GM21447 (cell line): ENCODE data around the gene RBM28.

Experiments used
- ATAC-seq: cut with Tn5 transposase; IDR thresholded peaks from one replicate; pipeline ENCODE4 v1.9.1; 2021; ENCODE audit not compliant: unreplicated experiment

The RBM28 gene

DNA sequence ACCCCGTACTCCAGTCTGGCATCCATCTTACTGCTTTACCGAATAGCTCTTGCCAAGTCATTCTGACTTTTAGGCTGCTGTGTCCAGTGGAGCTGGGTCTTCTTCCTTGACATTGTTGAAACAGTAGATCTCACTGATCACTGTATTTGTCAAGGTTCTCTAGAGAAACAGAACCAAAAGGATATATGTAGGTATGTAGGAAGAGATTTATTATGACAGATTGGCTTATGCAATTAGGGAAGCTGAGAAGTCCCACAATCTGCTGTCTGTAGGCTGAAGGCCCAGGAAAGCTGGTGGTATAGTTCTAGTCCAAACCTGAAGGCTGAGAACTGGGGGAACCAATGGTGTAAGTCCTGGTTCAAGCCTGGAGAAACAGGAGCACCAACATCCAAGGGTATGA lies 29.9 kb upstream of the RBM28 start:
- no peak for ATAC-seq

DNA sequence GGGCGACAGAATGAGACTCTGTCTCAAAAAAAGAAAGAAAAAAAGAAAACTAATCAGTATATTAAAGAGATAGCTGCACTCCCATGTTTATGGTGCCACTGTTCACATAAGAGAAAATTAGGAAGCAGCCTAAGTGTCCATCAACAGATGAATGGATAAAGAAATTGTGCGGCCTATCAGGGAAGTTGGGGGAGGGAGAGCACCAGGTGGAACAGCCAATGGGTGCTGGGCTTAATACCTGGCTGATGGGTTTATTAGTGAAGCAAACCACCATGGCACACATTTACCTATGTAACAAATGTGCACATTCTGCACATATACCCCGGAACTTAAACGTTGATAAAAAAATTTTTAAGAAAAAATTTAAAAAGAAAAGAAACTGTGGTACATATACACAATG lies 26.8 kb upstream of the RBM28 start:
- no peak for ATAC-seq

DNA sequence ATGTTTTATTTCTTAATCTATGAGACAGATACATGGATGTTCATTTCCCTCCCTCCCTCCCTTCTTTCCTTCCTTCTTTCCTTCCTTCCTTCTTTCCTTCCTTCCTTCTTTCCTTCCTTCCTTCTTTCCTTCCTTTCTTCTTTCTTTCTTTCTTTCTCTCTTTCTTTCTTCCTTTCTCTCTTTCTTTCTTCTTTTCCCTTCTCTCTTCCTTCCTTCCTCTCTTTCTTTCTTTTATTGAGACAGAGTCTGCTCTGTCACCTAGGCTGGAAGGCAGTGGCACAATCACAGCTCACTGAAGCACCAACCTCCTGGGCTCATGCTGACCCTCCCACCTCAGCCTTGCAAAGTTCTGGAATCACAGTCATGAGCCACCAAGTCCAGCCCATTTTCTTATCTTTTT lies 23.3 kb upstream of the RBM28 start:
- no peak for ATAC-seq

DNA sequence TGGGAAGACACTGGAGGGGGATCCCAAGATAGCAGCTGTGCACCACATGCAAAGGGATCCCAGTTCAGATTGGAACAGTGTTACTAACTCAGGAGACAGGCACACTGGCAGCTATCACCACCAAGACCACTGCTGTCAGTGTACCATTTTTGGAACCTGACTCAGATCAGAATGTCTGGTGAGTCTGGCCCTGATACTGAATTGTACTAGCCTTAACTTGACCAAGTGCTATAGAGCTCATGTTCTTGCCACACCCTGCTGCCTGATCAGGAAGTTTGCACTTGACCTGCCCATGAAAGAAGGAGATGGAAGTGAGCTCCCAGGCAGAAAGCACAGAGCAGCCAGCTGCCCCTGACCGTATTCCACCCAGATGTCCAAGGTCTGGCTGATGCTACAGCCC lies 22.6 kb upstream of the RBM28 start:
- no peak for ATAC-seq

DNA sequence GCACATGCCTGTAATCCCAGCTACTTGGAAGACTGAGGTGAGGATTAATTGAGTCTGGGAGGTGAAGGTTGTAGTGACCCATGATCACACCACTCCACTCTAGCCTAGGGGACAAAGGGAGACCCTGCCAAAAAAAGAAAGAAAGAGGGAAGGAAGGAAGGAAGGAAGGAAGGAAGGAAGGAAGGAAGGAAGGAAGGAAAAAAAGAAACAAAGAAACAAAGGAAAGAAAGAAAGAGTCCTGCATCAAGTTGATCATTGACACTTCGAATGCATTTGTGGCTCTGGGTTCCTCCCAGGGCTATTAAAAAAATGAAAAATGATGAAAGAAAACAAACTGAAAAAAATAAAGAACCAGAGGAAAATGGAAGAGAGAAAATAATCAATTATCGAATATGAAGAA lies 21.7 kb upstream of the RBM28 start:
- no peak for ATAC-seq

DNA sequence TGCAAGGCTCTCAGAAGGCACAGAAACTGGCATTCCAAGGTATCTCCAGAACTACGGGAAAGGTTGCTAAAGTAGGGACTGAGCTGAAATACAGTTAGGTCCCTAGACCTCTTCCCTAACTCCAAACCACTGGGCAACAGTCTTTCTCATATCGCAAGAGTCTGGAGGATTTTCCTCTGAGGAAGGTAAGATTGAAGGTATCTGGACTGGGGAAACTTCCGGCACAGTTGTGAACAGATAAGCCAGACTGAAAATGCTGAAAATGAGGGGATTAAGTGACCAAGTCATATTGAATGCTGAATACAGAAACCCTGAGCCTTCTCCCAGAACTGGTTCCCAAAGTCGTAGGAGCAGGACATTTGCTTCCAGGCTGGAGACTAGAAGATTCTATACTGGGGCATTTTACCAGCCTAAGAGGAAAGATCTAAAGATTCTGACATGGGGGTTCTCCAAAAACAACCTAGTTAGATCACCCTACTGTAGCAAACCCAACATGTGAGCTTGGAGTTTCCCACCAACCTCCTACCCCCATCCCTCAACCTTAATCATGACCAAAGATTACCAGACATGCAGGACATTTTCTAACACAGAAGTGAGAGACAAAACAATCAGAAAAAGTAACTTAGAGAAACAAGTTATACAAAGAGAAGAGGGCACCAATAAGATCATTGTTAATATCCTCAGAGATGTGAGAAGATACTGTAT lies 20.6 kb upstream of the RBM28 start:
- ATAC-seq: no peak

DNA sequence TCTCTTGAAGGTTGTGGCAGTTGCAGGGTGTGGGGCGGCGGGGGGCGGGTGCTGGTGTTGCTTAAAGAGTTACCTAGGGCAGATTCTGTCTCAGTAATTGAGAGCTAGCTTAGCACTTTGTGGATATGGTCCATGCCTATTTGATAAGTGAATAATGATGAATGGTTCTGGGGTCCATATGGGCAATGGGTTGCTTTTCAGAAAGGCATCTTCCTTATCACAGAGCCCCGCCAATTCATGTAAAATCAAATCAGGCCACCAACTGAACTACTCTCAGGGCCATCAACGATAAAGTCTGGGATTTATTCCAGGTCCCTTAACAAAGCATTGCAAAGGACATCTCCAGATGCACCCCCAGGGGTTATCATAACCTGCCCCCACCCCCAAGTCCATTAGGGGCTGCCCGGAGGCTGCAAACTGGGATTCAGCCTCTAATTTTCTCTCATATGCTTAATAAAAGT lies 19.6 kb upstream of the RBM28 start:
- ATAC-seq: no peak

DNA sequence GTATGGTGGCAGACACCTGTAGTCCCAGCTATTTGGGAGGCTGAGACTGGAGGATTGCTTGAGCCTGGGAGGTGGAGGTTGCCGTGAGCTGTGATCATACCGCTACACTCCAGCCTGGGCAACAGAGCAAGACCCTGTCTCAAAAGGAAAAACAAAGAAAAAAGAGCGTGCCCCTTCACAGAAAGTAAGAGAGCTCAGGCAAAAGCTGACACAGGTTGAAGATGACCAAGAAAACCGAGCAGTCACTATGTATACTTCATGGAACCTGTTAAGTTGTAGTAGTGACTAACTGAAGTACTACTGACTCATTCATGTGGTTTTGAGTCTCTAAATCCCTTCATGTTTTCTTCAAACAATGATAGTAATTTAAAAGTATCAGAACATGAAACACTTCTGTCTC lies 19.0 kb upstream of the RBM28 start:
- no peak for ATAC-seq

DNA sequence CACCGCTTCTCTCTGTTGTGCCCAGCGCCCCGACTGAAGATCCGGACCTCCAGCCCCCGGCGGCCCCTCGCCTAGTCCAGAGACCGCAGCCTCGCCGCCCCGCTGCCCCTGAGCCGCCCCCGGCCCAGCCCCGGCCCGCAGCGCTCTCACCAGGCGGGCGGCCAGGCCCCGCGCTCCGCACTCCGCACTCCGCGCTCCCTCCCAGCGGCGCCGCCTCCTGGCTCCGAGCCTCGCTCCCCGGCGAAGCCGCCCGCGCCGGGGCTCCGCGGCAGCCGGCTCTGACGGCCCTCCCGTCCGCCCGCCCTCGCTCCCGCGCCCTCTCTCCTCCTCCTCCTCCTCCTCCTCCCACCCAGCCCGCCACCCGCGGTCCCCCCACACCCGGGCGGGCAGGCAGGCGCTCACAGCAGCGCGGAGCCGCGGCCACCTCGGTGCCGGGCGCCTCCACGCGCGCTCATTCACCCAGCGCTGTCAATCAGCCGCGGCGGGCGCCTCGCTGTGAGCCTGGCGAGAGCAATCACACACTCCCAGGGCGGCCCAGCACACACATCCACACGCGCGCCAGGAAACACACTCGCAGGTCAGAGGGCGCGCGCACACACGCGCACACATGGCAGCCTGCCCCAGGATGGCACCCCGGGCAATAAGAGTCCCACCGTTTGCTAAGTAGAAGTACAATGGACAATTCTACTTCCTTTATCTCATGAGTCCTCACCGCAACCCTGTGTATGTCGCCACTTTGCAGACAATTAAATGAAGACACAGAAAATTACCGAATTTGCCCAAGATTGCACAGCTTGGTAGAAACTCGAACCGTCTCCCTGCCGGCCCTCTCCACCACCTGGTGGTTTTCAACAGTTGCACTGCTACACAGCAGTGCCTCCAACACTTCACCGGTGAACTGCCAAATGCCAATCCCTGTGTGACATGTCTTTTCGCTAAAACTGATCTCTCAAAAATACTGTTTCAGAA lies 18.0 kb upstream of the RBM28 start, which contains the start of gene PRRT4:
Gene PRRT4, minus strand, starts transcription at position 280 of the 969 bp plus-strand sequence.
- no peak for ATAC-seq

DNA sequence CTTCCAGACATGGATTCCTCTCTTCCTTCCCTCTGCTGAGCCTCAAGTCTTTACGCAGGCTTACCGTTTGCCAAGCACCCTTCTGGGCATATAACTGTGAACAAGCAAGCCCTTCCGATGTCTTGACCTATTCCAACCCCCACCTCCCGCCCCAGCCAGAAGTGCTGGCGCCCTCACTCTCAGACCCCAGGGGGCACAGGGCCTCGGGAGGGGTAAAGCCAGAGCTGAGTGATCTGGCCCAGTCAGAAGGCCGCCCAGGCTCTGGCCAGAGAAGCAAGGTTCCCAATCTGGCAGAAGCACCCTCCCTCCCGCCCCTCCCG lies 16.6 kb upstream of the RBM28 start:
- ATAC-seq: no peak

DNA sequence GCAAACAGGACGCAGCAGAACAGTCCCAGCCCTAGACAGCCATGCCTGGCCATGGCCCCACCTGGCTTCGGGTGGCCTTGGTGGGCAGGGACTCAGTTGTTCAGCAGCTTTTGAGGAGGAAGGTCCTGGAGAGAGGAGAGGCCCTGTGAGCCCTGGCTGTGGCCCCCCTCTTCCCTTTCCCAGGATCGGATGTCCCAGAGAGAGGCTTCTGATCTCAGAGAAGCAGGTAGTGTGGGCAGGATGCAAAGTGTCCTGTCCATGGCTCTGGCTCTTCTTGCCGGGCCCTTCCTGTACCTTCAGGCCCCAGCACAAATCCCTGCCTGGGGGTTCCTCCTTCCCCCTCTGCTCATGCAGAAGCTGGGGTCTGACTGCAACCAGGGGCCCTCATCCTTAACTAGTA lies 16.2 kb upstream of the RBM28 start:
- no peak for ATAC-seq

DNA sequence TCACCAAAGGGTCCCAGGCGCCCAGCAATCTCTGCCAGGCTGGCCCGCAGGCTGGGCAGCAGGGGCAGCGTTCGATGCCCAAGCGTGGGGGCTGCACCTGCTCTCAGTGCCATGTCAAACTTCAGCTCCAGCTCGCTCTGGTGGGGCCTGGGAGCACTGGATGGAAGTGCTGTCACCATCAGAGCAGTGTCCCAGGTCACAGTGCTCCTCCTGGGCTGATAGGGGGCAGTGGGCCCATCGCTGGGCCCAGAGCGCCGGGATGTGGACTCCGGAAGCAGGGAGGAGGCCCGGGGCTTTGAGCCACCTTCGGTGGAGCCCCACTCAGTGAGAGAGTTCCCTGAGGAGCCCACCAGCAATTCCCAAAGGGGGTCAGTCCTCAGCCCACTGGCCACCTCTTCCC lies 15.6 kb upstream of the RBM28 start:
- ATAC-seq: no peak

DNA sequence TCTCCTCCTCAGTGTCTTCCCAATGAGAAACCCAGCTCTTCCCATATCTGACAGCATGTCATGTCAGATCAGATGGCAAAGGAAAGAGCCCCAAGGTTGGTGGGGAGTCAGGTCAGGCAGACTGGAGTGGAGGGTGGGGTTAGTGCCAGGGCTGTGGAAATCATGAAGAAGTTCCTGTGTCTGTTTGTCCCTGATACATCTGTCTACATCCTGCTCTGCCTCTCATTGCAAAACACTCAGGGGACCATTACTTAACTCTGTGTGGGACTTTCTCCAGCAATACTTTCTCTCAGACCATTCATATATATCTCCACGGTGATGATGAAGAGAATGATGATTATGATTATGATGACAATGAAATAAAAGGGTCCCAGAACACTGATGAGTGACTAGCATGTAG lies 14.5 kb upstream of the RBM28 start:
- no peak for ATAC-seq

DNA sequence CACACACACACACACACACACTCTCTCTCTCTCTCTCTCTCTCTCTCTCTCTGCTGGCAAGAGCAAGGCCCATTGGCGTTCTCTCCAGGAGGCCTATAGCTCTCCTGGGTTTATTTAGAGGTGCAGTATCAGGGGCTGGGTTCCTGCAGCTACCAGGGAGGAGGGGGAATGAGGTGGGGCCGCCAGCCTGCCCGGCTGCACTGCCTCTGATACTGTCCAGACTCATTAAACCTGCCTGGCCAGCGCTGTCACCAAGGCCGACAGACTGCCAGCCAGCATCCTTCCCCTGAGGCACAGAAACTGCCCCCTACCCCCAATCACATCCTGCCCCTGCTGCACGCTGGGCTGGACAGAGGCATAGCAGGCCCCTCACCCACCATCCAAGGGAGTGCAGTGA lies 13.5 kb upstream of the RBM28 start:
- no peak for ATAC-seq

DNA sequence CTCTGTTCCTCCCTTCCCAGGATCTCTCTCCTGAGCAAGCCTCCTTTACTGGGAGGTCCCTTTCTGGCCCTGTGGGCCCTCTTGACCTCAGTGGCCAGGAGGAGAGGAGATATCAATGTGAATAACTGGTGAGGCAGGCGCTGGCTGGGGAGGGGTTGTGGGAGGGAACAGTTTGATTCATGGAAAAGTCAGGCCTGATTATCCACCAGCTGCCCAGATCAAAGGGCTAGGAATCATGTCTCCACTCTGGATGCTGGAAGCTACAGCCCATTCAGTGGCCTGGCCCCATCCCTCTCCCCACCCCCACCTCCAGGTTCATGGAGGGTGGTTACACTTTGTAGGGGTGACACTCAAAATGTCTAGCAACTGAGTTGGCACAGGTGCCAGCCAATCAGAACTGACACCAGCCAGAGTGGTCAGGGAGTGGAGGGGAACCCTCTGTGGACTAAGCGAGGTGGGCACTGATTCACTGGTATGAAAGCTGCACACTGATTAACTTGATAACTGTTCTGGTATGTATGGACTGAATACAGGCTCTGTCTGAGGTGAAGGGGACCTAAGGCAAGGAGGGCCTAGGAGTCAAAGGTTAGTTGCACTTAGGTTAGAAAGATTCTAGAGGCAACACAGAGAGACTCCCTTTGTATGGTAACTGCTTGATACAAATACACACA lies 13.0 kb upstream of the RBM28 start:
- no peak for ATAC-seq

DNA sequence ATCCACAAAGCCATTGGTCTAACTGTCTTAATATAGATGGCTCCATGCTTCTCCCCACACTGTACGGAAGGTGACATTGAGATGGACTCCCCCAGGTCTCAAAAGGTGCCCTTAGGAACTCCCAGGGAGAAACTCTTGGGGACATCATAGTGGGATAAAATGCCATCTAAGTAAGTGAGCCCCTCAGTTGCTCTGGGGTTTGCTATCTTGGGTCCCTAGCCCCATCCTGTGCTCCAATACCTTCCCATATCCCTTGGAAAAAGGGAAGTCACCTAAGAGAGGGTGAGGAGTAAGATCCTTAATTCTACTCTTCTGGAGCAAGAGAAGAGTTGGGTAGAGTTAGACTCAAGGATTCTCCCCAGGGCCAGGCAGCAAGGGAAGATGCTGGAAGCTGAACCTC lies 9.9 kb upstream of the RBM28 start:
- ATAC-seq: no peak

DNA sequence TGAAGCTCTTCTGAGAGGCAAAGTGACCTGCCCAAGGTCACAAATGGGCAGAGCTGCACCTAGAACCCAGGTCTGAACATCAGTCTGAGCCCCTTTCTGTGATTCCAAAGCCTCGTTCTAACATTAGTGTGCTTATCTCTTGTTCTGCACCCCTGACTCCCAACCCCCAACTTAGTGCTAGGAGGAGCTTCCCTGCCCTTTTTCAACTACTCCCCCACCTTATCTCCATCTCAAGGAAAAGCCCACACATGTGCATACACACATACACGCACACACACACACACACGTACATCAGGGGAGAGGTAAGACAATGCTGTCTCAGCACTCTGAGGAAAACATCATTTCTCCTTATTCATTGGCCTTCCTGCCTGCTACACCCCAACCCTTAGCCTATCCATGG lies 9.5 kb upstream of the RBM28 start:
- no peak for ATAC-seq

DNA sequence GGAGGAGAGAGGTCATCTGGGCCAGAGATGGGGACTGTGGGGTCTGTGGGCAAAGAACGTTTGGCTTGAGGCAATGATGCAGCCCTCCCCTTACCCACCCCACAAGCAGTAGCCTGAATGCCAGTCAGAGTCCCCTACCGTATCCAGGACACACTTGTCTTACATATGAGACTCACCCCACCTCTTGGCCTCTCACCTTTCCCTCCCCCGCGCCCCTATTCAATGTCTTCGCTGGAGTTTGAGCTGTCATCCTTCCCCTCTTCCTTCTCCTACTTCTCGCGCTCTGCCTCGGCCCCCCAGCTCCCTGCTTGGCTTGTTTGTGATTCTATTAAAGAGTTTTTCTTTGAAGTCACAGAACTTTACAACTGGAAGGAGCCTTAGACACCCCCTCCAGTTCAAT lies 8.9 kb upstream of the RBM28 start:
- no peak for ATAC-seq

DNA sequence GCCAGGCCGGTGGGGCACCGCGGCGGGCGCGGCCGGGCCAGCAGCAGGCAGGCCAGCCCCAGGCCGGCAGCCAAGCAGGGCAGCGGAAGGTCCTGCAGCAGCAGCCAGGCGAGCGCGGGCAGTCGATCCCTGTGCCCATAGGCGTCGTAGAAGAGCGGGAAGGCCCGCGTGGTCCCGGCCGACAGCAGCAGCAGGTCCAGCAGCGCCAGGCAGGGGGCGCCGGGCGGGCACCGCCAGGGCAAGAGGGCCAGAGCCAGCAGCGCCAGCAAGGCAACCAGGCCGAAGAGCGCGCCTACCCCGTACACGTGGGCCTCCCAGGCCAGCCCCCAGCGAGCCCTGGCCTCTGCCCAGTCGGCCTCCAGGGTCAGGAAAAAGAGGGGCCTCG lies 8.4 kb upstream of the RBM28 start:
- no peak for ATAC-seq

DNA sequence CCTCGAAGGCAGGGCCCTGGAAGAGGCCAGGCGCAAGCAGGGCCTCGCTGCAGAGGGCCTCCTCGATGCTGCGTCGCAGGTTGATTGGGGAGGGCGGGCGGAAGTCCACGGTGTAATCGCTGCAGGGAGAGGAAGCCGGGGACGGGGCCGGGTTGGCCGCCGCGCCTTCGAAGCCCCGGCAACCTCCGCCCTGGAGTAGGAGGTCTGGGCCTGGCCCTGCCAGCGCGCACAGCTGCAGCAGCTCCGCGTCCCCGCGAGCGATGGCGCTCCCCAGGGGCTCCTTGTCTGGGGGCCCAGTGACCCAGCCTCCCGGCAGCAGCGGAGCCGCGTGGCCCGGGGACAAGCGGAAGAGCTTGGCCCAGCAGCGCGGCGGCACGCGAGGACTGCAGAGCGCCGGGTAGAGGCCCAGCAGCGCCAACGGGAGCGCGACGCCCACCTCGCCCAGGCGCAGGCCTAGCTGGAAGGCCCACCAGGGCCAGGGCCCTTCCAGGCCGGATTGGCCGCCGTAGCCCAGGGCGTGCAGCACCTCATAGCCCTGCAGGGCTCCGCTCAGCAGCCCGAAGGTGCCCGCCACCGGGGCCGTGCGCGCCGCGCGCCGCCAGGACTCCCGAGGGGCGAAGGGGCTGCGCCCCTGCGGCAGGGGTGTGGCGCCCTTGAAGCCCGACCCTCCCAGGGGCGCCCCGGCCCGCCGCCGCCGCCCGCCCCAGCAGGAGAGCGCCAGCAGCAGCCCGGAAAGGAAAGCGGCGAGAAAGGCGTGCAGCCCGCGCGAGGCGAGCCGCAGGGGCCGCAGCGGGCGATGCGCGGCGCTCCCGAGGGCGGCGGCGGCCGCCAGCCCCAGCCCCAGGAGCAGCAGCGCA lies 7.8 kb upstream of the RBM28 start:
- ATAC-seq: no peak

DNA sequence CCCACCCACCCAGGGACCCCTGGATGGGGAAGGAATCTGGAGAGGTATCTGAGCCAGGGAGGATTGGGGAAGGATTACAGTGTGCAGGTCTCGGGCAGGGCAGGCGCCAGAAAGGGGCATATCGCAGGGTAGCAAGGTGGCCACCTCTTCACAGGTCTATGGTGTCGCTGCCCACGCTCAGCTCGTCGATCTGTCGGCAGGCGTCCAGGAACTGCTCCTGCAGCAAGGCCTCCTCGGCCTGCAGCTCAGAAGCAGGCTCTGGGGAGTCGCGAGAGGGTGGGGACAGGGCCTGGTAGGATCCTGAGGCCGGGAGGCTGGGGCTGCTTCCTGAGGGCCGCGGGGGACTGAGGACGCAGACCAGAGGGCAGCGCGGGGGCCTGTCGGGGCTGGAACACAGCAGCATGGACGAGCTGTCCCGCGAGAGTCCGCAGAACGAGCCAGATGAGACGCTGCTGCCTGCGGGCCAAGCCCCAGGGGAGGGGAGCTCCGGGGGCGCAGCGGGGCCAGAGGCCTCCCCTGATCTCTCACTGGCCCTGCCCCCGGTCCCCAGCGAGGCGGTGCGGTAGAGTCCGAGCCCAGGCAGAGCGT lies 7.1 kb upstream of the RBM28 start:
- ATAC-seq: no peak
